ENCODE results near the gene MOB3B.
A peak's percentile ranks its signal among the peaks of the same experiment; 100 is the strongest.

The MOB3B gene

GRCh38 chr9:27462846-27463245 is 66.8 kb downstream of the MOB3B start:
- H3K4me2 ChIP-seq (ENCODE audit: low read length) = no peak overlapping the region
- H3K9ac ChIP-seq (ENCODE audit: low read length) = no peak overlapping the region
- H3K4me1 ChIP-seq (ENCODE audit: control insufficient read depth in 1 of 2, insufficient read depth in 2 of 2, low read length in 2 of 2) = peaks cover 4 to 7% of the 10 kb centered on the region in 2 experiments
- H2BK5ac ChIP-seq (ENCODE audit: low read depth, low read length, poor library complexity) = no peak overlapping the region
- no CpG with 5 or more reads among the region's 2 CpGs for WGBS (ENCODE audit: extremely low coverage, insufficient coverage, insufficient read length)
- no peak overlapping the region for H3K4ac ChIP-seq (ENCODE audit: low read depth, low read length)
- peaks cover 2% of the 10 kb centered on the region for H3K79me2 ChIP-seq (ENCODE audit: control insufficient read depth, insufficient read depth, low read length, poor library complexity)
- DNase-seq = peak; percentile 55 to 80
- H3K27me3 ChIP-seq (ENCODE audit: insufficient read depth, low read length) = no peaks in the 10 kb centered on the region
- no peak overlapping the region for H4K12ac ChIP-seq (ENCODE audit: low read depth, low read length)
- H3K18ac ChIP-seq (ENCODE audit: low read length) = no peak overlapping the region
- no peak overlapping the region for H4K8ac ChIP-seq (ENCODE audit: low read depth, low read length)
- H3K4me3 ChIP-seq (ENCODE audit: low read depth, low read length) = no peak overlapping the region
- H2BK120ac ChIP-seq (ENCODE audit: insufficient read depth, low read length, poor library complexity) = no peak overlapping the region
- H3K14ac ChIP-seq (ENCODE audit: low read length) = no peak overlapping the region
- H3K79me1 ChIP-seq (ENCODE audit: low read length) = peaks cover 2% of the 10 kb centered on the region
- no peaks in the 10 kb centered on the region for H3K36me3 ChIP-seq (ENCODE audit: control insufficient read depth in 1 of 2, insufficient read depth in 2 of 2, low read length in 2 of 2)
- no peaks in the 10 kb centered on the region for H3K9me3 ChIP-seq (ENCODE audit: insufficient read depth, low read depth, low read length)
- H3K27ac ChIP-seq (ENCODE audit: low read depth, low read length) = no peak overlapping the region
- no peak overlapping the region for H2AK5ac ChIP-seq (ENCODE audit: low read length)
- H2AFZ ChIP-seq (ENCODE audit: insufficient read depth, low read length, poor library complexity) = no peak overlapping the region
- H3K23ac ChIP-seq (ENCODE audit: low read length) = no peak overlapping the region
- H2BK12ac ChIP-seq (ENCODE audit: low read length) = no peak overlapping the region
- no peak overlapping the region for H4K91ac ChIP-seq (ENCODE audit: low read depth, low read length)

GRCh38 chr9:27462434-27462833 is 67.2 kb downstream of the MOB3B start:
- no peak overlapping the region for H4K91ac ChIP-seq (ENCODE audit: low read depth, low read length)
- H2BK5ac ChIP-seq (ENCODE audit: low read depth, low read length, poor library complexity) = no peak overlapping the region
- H3K18ac ChIP-seq (ENCODE audit: low read length) = no peak overlapping the region
- no peak overlapping the region for H4K12ac ChIP-seq (ENCODE audit: low read depth, low read length)
- H2BK12ac ChIP-seq (ENCODE audit: low read length) = no peak overlapping the region
- no peak overlapping the region for H3K4me2 ChIP-seq (ENCODE audit: low read length)
- peaks cover 2 to 5% of the 10 kb centered on the region in 2 experiments for H3K4me1 ChIP-seq (ENCODE audit: control insufficient read depth in 1 of 2, insufficient read depth in 2 of 2, low read length in 2 of 2)
- H3K4me3 ChIP-seq (ENCODE audit: low read depth, low read length) = no peak overlapping the region
- H3K79me1 ChIP-seq (ENCODE audit: low read length) = peaks cover 2% of the 10 kb centered on the region
- H3K27me3 ChIP-seq (ENCODE audit: insufficient read depth, low read length) = no peaks in the 10 kb centered on the region
- H2AK5ac ChIP-seq (ENCODE audit: low read length) = no peak overlapping the region
- no peaks in the 10 kb centered on the region for H3K9me3 ChIP-seq (ENCODE audit: insufficient read depth, low read depth, low read length)
- H2AFZ ChIP-seq (ENCODE audit: insufficient read depth, low read length, poor library complexity) = no peak overlapping the region
- no peak overlapping the region for H4K8ac ChIP-seq (ENCODE audit: low read depth, low read length)
- peak in 1 of 2 donors; percentile 46 for DNase-seq
- no peaks in the 10 kb centered on the region for H3K36me3 ChIP-seq (ENCODE audit: control insufficient read depth in 1 of 2, insufficient read depth in 2 of 2, low read length in 2 of 2)
- H3K14ac ChIP-seq (ENCODE audit: low read length) = no peak overlapping the region
- no peak overlapping the region for H3K23ac ChIP-seq (ENCODE audit: low read length)
- H3K79me2 ChIP-seq (ENCODE audit: control insufficient read depth, insufficient read depth, low read length, poor library complexity) = peaks cover under 1% of the 10 kb centered on the region
- no CpG with 5 or more reads among the region's 2 CpGs for whole genome bisulfite sequencing (ENCODE audit: extremely low coverage, insufficient coverage, insufficient read length)
- no peak overlapping the region for H3K4ac ChIP-seq (ENCODE audit: low read depth, low read length)
- no peak overlapping the region for H2BK120ac ChIP-seq (ENCODE audit: insufficient read depth, low read length, poor library complexity)
- no peak overlapping the region for H3K27ac ChIP-seq (ENCODE audit: low read depth, low read length)
- no peak overlapping the region for H3K9ac ChIP-seq (ENCODE audit: low read length)

- Histone ChIP-seq H3K9me3 (ENCODE audit: insufficient read depth, low read depth, low read length) (no peaks in the 10 kb centered on the region), H2BK5ac (ENCODE audit: low read depth, low read length, poor library complexity) (no peak overlapping the region), H2BK12ac (ENCODE audit: low read length) (no peak overlapping the region), H3K4me1 (ENCODE audit: control insufficient read depth in 1 of 2, insufficient read depth in 2 of 2, low read length in 2 of 2) (peaks cover 0 to 9% of the 10 kb centered on the region in 2 experiments), H3K27me3 (ENCODE audit: insufficient read depth, low read length) (no peaks in the 10 kb centered on the region), H3K4ac (ENCODE audit: low read depth, low read length) (no peak overlapping the region), H4K91ac (ENCODE audit: low read depth, low read length) (no peak overlapping the region), H3K4me3 (ENCODE audit: low read depth, low read length) (no peak overlapping the region), H3K36me3 (ENCODE audit: control insufficient read depth in 1 of 2, insufficient read depth in 2 of 2, low read length in 2 of 2) (peaks cover 0 to under 1% of the 10 kb centered on the region in 2 experiments), H3K27ac (ENCODE audit: low read depth, low read length) (no peak overlapping the region), H3K18ac (ENCODE audit: low read length) (no peak overlapping the region), H2AK5ac (ENCODE audit: low read length) (no peak overlapping the region), H4K8ac (ENCODE audit: low read depth, low read length) (no peak overlapping the region), H2BK120ac (ENCODE audit: insufficient read depth, low read length, poor library complexity) (no peak overlapping the region), H3K23ac (ENCODE audit: low read length) (no peak overlapping the region), H2AFZ (ENCODE audit: insufficient read depth, low read length, poor library complexity) (no peak overlapping the region), H3K79me2 (ENCODE audit: control insufficient read depth, insufficient read depth, low read length, poor library complexity) (no peaks in the 10 kb centered on the region), H3K9ac (ENCODE audit: low read length) (no peak overlapping the region), H3K79me1 (ENCODE audit: low read length) (peaks cover 5% of the 10 kb centered on the region), H3K4me2 (ENCODE audit: low read length) (no peak overlapping the region), H4K12ac (ENCODE audit: low read depth, low read length) (no peak overlapping the region), H3K14ac (ENCODE audit: low read length) (no peak overlapping the region)
- WGBS (ENCODE audit: extremely low coverage, insufficient coverage, insufficient read length) = no CpG with 5 or more reads among the region's 5 CpGs
- DNase-seq = peak; percentile 31 to 35
These were observed 69.2 kb downstream of the MOB3B start for GRCh38 chr9:27460226-27461023.

GRCh38 chr9:27457445-27457844 is 72.2 kb downstream of the MOB3B start:
- H3K18ac ChIP-seq (ENCODE audit: low read length) = no peak overlapping the region
- no peak overlapping the region for H2AK5ac ChIP-seq (ENCODE audit: low read length)
- no peak overlapping the region for H2BK12ac ChIP-seq (ENCODE audit: low read length)
- peak overlapping the region; percentile 79 for H4K91ac ChIP-seq (ENCODE audit: low read depth, low read length)
- H3K27me3 ChIP-seq (ENCODE audit: insufficient read depth, low read length) = no peaks in the 10 kb centered on the region
- no peak overlapping the region for H4K12ac ChIP-seq (ENCODE audit: low read depth, low read length)
- peaks cover 4 to 5% of the 10 kb centered on the region in 2 experiments for H3K36me3 ChIP-seq (ENCODE audit: control insufficient read depth in 1 of 2, insufficient read depth in 2 of 2, low read length in 2 of 2)
- peak overlapping the region; percentile 21 for H3K4me2 ChIP-seq (ENCODE audit: low read length)
- H4K8ac ChIP-seq (ENCODE audit: low read depth, low read length) = peak overlapping the region; percentile 36
- no peaks in the 10 kb centered on the region for H3K79me2 ChIP-seq (ENCODE audit: control insufficient read depth, insufficient read depth, low read length, poor library complexity)
- no peak overlapping the region for H2BK5ac ChIP-seq (ENCODE audit: low read depth, low read length, poor library complexity)
- H3K9ac ChIP-seq (ENCODE audit: low read length) = no peak overlapping the region
- H3K79me1 ChIP-seq (ENCODE audit: low read length) = peaks cover 5% of the 10 kb centered on the region
- no peak overlapping the region for H2AFZ ChIP-seq (ENCODE audit: insufficient read depth, low read length, poor library complexity)
- DNase-seq = no peak
- H3K4me1 ChIP-seq (ENCODE audit: control insufficient read depth in 1 of 2, insufficient read depth in 2 of 2, low read length in 2 of 2) = peaks cover 0 to 15% of the 10 kb centered on the region in 2 experiments
- H3K9me3 ChIP-seq (ENCODE audit: insufficient read depth, low read depth, low read length) = no peaks in the 10 kb centered on the region
- H3K23ac ChIP-seq (ENCODE audit: low read length) = no peak overlapping the region
- H2BK120ac ChIP-seq (ENCODE audit: insufficient read depth, low read length, poor library complexity) = peak overlapping the region; percentile 30
- no peak overlapping the region for H3K4me3 ChIP-seq (ENCODE audit: low read depth, low read length)
- no peak overlapping the region for H3K14ac ChIP-seq (ENCODE audit: low read length)
- H3K27ac ChIP-seq (ENCODE audit: low read depth, low read length) = peak overlapping the region; percentile 23
- H3K4ac ChIP-seq (ENCODE audit: low read depth, low read length) = no peak overlapping the region
- WGBS (ENCODE audit: extremely low coverage, insufficient coverage, insufficient read length) = no CpG with 5 or more reads among the region's 4 CpGs

Measured in trophoblast cell (in vitro differentiated cells and primary cell).